ENCODE results near the gene MGST2. TPM values are rescaled to one million over a fixed set of nuclear protein-coding genes. Genes with fewer than 3 reads are reported as not detected.
A peak's percentile ranks its signal among the peaks of the same experiment; 100 is the strongest.

Gene MGST2
- total RNA-seq, 1 experiment from 2014 or later: 81.8 TPM

DNA sequence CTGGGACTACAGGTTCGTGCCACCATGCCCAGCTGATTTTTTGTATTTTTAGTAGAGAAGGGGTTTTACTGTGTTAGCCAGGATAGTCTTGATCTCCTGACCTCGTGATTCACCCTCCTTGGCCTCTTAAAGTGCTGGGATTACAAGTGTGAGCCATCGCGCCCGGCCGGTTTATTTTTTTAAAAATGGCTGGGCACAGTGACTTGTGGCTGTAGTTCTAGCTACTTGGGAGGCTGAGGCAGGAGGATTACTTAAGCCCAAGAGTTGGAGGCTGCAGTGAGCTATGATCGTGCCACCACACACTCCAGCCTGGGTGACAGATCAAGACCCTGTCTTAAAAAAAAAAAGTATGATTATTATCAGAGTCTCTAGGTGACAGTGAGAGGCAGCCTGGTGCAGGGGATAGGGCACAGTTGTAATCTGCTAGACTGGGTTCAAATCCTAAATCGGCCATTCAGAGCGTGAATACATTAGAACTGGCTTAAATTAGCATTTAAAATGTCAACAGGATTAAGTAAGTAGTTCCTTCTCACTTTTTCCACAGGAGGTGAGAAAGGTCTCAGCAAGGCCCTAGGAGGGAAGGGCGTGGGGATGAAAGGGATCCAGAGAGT is 435 bp upstream of the MGST2 start:
- POLR2A ChIA-PET (ENCODE audit: unreplicated experiment): interaction anchor here (0.6 to 0.7 kb wide), 2 partner anchors 403 to 1189 kb away, joined by 3 to 8 read pairs; no protein-coding TSS in a partner anchor
- Histone ChIP-seq H4K20me1 (ENCODE audit: insufficient read depth) (no peaks in the 10 kb centered on the region), H3K36me3 (ENCODE audit: low read depth) (no peaks in the 10 kb centered on the region), H3K4me2 (peak overlapping the region; percentile 87), H3K27me3 (ENCODE audit: insufficient read depth, low read depth) (no peaks in the 10 kb centered on the region), H3F3A (ENCODE audit: insufficient read depth, low read depth) (peaks cover 26% of the 10 kb centered on the region), H3K9me3 (ENCODE audit: insufficient read depth, low read depth) (no peaks in the 10 kb centered on the region), H3K4me3 (peak overlapping the region; percentile 56), H3K79me2 (ENCODE audit: low read depth) (peaks cover 35% of the 10 kb centered on the region), H3K27ac (peak overlapping the region; percentile 82), H2AFZ (peak overlapping the region; percentile 92), H3K9me2 (ENCODE audit: insufficient read depth) (no peaks in the 10 kb centered on the region), H3K4me1 (replicated peaks; ENCODE audit: insufficient read depth) (peaks cover 22% of the 10 kb centered on the region)
- TF ChIP-seq, protein P1, sequence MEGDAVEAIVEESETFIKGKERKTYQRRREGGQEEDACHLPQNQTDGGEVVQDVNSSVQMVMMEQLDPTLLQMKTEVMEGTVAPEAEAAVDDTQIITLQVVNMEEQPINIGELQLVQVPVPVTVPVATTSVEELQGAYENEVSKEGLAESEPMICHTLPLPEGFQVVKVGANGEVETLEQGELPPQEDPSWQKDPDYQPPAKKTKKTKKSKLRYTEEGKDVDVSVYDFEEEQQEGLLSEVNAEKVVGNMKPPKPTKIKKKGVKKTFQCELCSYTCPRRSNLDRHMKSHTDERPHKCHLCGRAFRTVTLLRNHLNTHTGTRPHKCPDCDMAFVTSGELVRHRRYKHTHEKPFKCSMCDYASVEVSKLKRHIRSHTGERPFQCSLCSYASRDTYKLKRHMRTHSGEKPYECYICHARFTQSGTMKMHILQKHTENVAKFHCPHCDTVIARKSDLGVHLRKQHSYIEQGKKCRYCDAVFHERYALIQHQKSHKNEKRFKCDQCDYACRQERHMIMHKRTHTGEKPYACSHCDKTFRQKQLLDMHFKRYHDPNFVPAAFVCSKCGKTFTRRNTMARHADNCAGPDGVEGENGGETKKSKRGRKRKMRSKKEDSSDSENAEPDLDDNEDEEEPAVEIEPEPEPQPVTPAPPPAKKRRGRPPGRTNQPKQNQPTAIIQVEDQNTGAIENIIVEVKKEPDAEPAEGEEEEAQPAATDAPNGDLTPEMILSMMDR (conservative IDR thresholded peaks at IDR 0.05): no peak
- no peak for TF ChIP-seq EZH2 (IDR thresholded peaks at IDR 0.05; ENCODE audit: low read depth)
- TSS peak; percentile 25 for BruUV-seq (replicated peaks)
- CTCF ChIA-PET: interaction anchor here (0.6 to 2.2 kb wide), 3 partner anchors 8 to 635 kb away, joined by 3 to 8 read pairs (median 4); no protein-coding TSS in a partner anchor
- no peak for DNase-seq
- intact Hi-C loops (cut with micrococcal nuclease; ENCODE audit: unreplicated experiment): no loop called here

DNA sequence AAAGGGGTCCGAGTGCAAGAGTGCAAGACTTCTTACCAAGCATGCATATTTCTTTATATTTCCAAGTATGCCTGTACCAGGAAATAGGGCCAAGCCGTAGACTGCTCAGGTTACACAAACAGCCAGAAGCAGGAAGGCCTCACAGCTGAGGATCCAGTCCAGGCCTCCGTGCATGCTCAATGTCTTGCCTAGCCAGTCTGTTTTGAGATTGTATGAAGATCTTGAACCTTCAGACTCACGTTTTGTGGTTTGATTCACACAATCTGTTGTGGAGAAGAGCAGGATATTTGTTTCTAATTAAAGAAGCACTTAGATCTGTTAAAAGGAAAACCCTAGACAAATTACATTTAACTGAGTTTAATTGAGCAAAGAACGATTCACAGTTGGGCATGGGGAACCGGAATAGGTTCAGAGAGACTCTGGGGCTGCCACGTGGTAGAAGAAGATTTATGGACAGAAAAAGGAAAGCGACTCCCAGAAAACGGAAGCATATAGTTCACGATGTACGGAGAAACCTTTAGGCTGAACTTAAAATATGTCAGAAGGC is 1.2 kb downstream of the MGST2 start:
- Histone ChIP-seq H3K27ac (peak overlapping the region; percentile 82), H2AFZ (peak overlapping the region; percentile 92), H3F3A (ENCODE audit: insufficient read depth, low read depth) (peaks cover 26% of the 10 kb centered on the region), H3K4me3 (peak overlapping the region; percentile 56), H3K4me2 (peak overlapping the region; percentile 87), H3K79me2 (ENCODE audit: low read depth) (peaks cover 48% of the 10 kb centered on the region), H4K20me1 (ENCODE audit: insufficient read depth) (no peaks in the 10 kb centered on the region), H3K4me1 (replicated peaks; ENCODE audit: insufficient read depth) (peaks cover 22% of the 10 kb centered on the region), H3K36me3 (ENCODE audit: low read depth) (no peaks in the 10 kb centered on the region), H3K9me3 (ENCODE audit: insufficient read depth, low read depth) (no peaks in the 10 kb centered on the region), H3K9me2 (ENCODE audit: insufficient read depth) (no peaks in the 10 kb centered on the region), H3K27me3 (ENCODE audit: insufficient read depth, low read depth) (no peaks in the 10 kb centered on the region)
- CTCF ChIA-PET: interaction anchor here (1.0 to 2.2 kb wide), 2 partner anchors 10 to 63 kb away, joined by 3 to 8 read pairs; no protein-coding TSS in a partner anchor
- no TSS peak for BruUV-seq (replicated peaks)
- DNase-seq: peak; percentile 53 to 87
- POLR2A ChIA-PET (ENCODE audit: unreplicated experiment): interaction anchor here (0.6 to 0.7 kb wide), 3 partner anchors 52 to 1051 kb away, joined by 6 to 14 read pairs (median 6); no protein-coding TSS in a partner anchor
- TF ChIP-seq, protein P1 (conservative IDR thresholded peaks at IDR 0.05): no peak
- TF ChIP-seq EZH2 (IDR thresholded peaks at IDR 0.05; ENCODE audit: low read depth): no peak
- intact Hi-C loops (cut with micrococcal nuclease; ENCODE audit: unreplicated experiment): no loop called here

DNA sequence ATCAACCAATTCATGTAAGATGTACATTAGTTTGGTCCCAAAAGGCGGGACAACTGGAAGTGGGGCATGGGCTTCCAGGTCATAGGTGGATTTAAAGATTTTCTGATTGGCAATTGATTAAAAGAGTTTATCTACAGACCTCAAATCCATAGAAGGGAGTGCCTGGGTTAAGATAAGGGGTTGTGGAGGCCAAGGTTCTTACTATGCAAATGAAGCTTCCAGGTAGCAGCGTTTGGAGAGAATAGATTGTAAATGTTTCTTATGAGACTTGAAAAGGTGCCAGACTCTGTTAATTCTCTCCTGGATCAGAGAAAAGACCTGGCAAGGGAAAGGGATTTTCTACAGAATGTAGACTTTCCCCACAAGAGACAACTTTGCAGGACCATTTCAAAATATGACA is 2.4 kb downstream of the MGST2 start:
- H3K4me3 ChIP-seq: no peak overlapping the region
- DNase-seq: no peak
- intact Hi-C loops (cut with micrococcal nuclease; ENCODE audit: unreplicated experiment): no loop called here
- peaks cover 22% of the 10 kb centered on the region for H3K4me1 ChIP-seq (replicated peaks; ENCODE audit: insufficient read depth)
- peak overlapping the region; percentile 87; the same call in 1 of the 2 replicates for H3K4me2 ChIP-seq
- no peak overlapping the region for H2AFZ ChIP-seq
- no peaks in the 10 kb centered on the region for H3K27me3 ChIP-seq (ENCODE audit: insufficient read depth, low read depth)
- H4K20me1 ChIP-seq (ENCODE audit: insufficient read depth): no peaks in the 10 kb centered on the region
- ChIA-PET POLR2A (ENCODE audit: unreplicated experiment) (no interaction called here), CTCF (no interaction called here)
- H3K27ac ChIP-seq: no peak overlapping the region
- H3F3A ChIP-seq (ENCODE audit: insufficient read depth, low read depth): peaks cover 24% of the 10 kb centered on the region
- TF ChIP-seq EZH2 (IDR thresholded peaks at IDR 0.05; ENCODE audit: low read depth): no peak
- TF ChIP-seq, protein P1 (conservative IDR thresholded peaks at IDR 0.05): no peak
- H3K79me2 ChIP-seq (ENCODE audit: low read depth): peaks cover 48% of the 10 kb centered on the region
- H3K9me2 ChIP-seq (ENCODE audit: insufficient read depth): no peaks in the 10 kb centered on the region
- H3K36me3 ChIP-seq (ENCODE audit: low read depth): no peaks in the 10 kb centered on the region
- no peaks in the 10 kb centered on the region for H3K9me3 ChIP-seq (ENCODE audit: insufficient read depth, low read depth)
- BruUV-seq (replicated peaks): no TSS peak
